Measurements from ENCODE around the gene SNX11. TPM values are rescaled to one million over a fixed set of nuclear protein-coding genes. Genes with fewer than 3 reads are reported as not detected.
"Not testable (repeated sequence)": the region's sequence is repeated elsewhere in the genome, so short reads cannot be mapped to it uniquely, and the experiment has no call there.

SNX11 gene
- total RNA-seq, 4 donors from 2014 or later: 9.5 to 19.8 (median 15.0) TPM

GRCh38 chr17:48064638-48065037, 42.9 kb upstream of the SNX11 start:
- Histone ChIP-seq H3K4me3 (no peak overlapping the region), H3K36me3 (peaks cover 0 to 90% (median 0%) of the 10 kb centered on the region in 3 donors), H3K9me3 (no peaks in the 10 kb centered on the region), H3K27ac (no peak overlapping the region), H3K4me1 (no peaks in the 10 kb centered on the region), H3K27me3 (no peaks in the 10 kb centered on the region)
- TF ChIP-seq POLR2A (IDR thresholded peaks at IDR 0.05): no peak
- TF ChIP-seq CTCF (IDR thresholded peaks at IDR 0.05): no peak
- DNase-seq: no peak

DNA sequence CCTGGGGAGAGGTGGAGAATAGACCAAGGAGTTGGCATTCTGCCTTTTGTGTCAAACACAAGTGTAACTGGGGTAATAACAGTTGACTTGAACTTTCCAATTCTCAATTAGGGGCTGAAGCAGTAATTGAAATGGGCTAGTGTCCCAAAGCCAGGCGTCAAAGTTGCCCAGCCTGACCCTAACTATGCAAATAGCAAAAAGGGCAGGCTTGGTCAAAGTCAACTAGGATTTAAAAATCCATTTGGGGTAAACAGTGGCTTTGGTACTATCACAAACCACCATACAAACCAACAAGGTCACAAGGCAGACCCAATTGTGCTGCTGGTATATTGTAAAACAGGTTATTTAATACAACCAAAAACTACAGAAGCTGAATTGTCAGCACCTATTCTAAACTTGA, 41.4 kb upstream of the SNX11 start:
- no peaks in the 10 kb centered on the region for H3K27me3 ChIP-seq
- TF ChIP-seq POLR2A (IDR thresholded peaks at IDR 0.05) (no peak), CTCF (IDR thresholded peaks at IDR 0.05) (no peak)
- H3K4me3 ChIP-seq: no peak overlapping the region
- no peak overlapping the region for H3K27ac ChIP-seq
- H3K36me3 ChIP-seq: peaks cover 0 to 80% (median 0%) of the 10 kb centered on the region in 3 donors
- no peaks in the 10 kb centered on the region for H3K4me1 ChIP-seq
- DNase-seq: no peak
- no peaks in the 10 kb centered on the region for H3K9me3 ChIP-seq

GRCh38 chr17:48066656-48067055, 40.9 kb upstream of the SNX11 start:
- DNase-seq: no peak
- H3K36me3 ChIP-seq: peaks cover 0 to 77% (median 0%) of the 10 kb centered on the region in 3 donors
- no peak overlapping the region for H3K4me3 ChIP-seq
- no peak overlapping the region for H3K27ac ChIP-seq
- TF ChIP-seq POLR2A (IDR thresholded peaks at IDR 0.05) (no peak), CTCF (IDR thresholded peaks at IDR 0.05) (no peak)
- no peaks in the 10 kb centered on the region for H3K9me3 ChIP-seq
- H3K27me3 ChIP-seq: no peaks in the 10 kb centered on the region
- H3K4me1 ChIP-seq: no peaks in the 10 kb centered on the region

DNA sequence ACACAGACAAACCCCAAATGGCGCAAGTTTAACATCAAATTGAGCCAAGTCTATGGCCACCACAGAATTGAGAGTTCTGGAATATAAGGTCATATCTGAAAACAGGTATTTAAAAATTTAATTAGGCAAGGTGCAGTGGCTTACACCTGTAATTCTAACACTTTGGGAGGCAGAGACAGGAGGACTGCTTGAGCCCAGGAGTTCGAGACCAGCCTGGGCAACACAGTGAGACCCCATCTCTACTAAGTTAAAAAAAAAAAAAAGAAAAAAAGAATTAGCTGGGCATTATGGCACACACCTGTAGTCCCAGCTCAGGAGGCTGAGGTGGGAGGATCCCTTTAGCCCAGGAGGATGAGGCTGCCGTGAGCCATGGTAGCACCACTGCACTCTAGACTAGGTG, 40.3 kb upstream of the SNX11 start:
- Histone ChIP-seq H3K4me3 (no peak overlapping the region), H3K27me3 (no peaks in the 10 kb centered on the region), H3K9me3 (no peaks in the 10 kb centered on the region), H3K4me1 (no peaks in the 10 kb centered on the region), H3K36me3 (peaks cover 0 to 73% (median 0%) of the 10 kb centered on the region in 3 donors), H3K27ac (no peak overlapping the region)
- no peak for DNase-seq
- TF ChIP-seq CTCF (IDR thresholded peaks at IDR 0.05): no peak
- no peak for TF ChIP-seq POLR2A (IDR thresholded peaks at IDR 0.05)

- H3K36me3 ChIP-seq: peaks cover 0 to 73% (median 0%) of the 10 kb centered on the region in 3 donors
- not testable (repeated sequence) for H3K27ac ChIP-seq, H3K4me3 ChIP-seq, H3K4me1 ChIP-seq, H3K27me3 ChIP-seq, DNase-seq, H3K9me3 ChIP-seq
Measured at GRCh38 chr17:48067808-48068207, 39.8 kb upstream of the SNX11 start.

DNA sequence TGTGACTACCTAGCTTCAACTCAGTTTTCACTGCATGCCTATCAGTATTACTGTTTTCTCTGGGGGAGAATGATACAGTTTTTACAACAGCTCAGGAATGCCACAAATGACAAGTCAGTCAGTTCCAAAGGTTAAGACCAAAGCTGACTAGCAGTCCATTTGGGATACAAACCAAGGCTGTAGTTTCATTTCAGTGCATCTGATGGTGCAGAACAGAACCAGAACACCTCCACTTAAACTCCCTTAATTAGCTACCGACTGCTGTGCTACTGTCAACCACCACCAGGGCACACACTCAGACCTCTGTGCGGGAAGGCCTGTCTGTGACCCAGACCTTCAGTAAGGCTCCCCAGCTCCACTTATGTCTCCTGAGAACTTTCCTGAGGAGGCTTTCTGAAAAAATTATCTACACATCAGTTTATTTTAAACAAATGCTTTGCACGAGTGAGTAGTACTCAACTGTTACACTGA, 39.0 kb upstream of the SNX11 start:
- TF ChIP-seq CTCF (IDR thresholded peaks at IDR 0.05) (peak in 3 of 6 experiments; percentile 11 to 41 (median 40)), POLR2A (IDR thresholded peaks at IDR 0.05) (no peak)
- Histone ChIP-seq H3K27me3 (no peaks in the 10 kb centered on the region), H3K27ac (no peak overlapping the region), H3K4me3 (no peak overlapping the region), H3K36me3 (peaks cover 0 to 72% (median 0%) of the 10 kb centered on the region in 3 donors), H3K9me3 (no peaks in the 10 kb centered on the region), H3K4me1 (no peaks in the 10 kb centered on the region)
- peak in 1 of 3 donors; percentile 44 for DNase-seq
